Fibroblast of upper back skin (primary cell): ENCODE measurements around the gene FHOD3.

Experiments used
- DNase-seq: peaks from one replicate; pipeline ENCODE4 v3.0.0-alpha.2; 2013

The FHOD3 gene

GRCh38 chr18:36769611-36770314 lies 472.2 kb downstream of the FHOD3 start:
- no peak for DNase-seq

- DNase-seq = no peak
These were observed 472.9 kb downstream of the FHOD3 start for GRCh38 chr18:36770315-36770946.

GRCh38 chr18:36771245-36771644 lies 473.7 kb downstream of the FHOD3 start:
- no peak for DNase-seq

GRCh38 chr18:36772241-36772723 lies 474.8 kb downstream of the FHOD3 start:
- peak; percentile 28 for DNase-seq

GRCh38 chr18:36775396-36775795 lies 477.9 kb downstream of the FHOD3 start:
- DNase-seq = no peak

GRCh38 chr18:36776650-36777049 lies 479.1 kb downstream of the FHOD3 start:
- no peak for DNase-seq

GRCh38 chr18:36777566-36777965 lies 480.1 kb downstream of the FHOD3 start:
- DNase-seq = no peak

GRCh38 chr18:36780748-36781147 lies 483.2 kb downstream of the FHOD3 start:
- no peak for DNase-seq

GRCh38 chr18:36782710-36783109 lies 485.2 kb downstream of the FHOD3 start:
- no peak for DNase-seq

GRCh38 chr18:36783792-36784191 lies 486.3 kb downstream of the FHOD3 start:
- no peak for DNase-seq

GRCh38 chr18:36786686-36787085 lies 489.2 kb downstream of the FHOD3 start:
- DNase-seq = peak; percentile 86

- no peak for DNase-seq
These were observed 495.2 kb downstream of the FHOD3 start for GRCh38 chr18:36792634-36793283.

GRCh38 chr18:36798738-36799473 lies 501.4 kb downstream of the FHOD3 start:
- DNase-seq = peak; percentile 10

GRCh38 chr18:36805105-36805504 lies 507.6 kb downstream of the FHOD3 start:
- DNase-seq = no peak

- peak; percentile 94 for DNase-seq
These were observed 511.2 kb downstream of the FHOD3 start for GRCh38 chr18:36808681-36809080.

- peak; percentile 77 for DNase-seq
These were observed 512.3 kb downstream of the FHOD3 start for GRCh38 chr18:36809590-36810381.

GRCh38 chr18:36811430-36811829 lies 513.9 kb downstream of the FHOD3 start:
- DNase-seq = peak; percentile 64

GRCh38 chr18:36811955-36812354 lies 514.4 kb downstream of the FHOD3 start:
- peak; percentile 37 for DNase-seq

- no peak for DNase-seq
These were observed 515.2 kb downstream of the FHOD3 start for GRCh38 chr18:36812678-36813077.

GRCh38 chr18:36813101-36813775 lies 515.7 kb downstream of the FHOD3 start:
- no peak for DNase-seq

GRCh38 chr18:36813824-36814223 lies 516.3 kb downstream of the FHOD3 start:
- DNase-seq = no peak

- DNase-seq = no peak
These were observed 517.5 kb downstream of the FHOD3 start for GRCh38 chr18:36814994-36815393.
